H1 (cell line): ENCODE data around the gene CRB2.

Source experiments
- CBX5 ChIP-seq: fragments of 300-800, 300-1000 bp; sonication (generic); IDR thresholded peaks from 2 replicates; pipeline ENCODE4 v1.7.1; 2016; ENCODE audit warnings: antibody characterized with exemption, low read length, low read depth
- CEBPB ChIP-seq: IDR thresholded peaks from 2 replicates; pipeline ENCODE4 v1.6.1; 2012; ENCODE audit warnings: low read depth, low read length
- CTCF ChIP-seq, 3 experiments: IDR thresholded peaks; 1 replicate in 2 of 3; 2 replicates in 1 of 3; pipeline versions ENCODE4 v1.5.1 to v1.6.1; 2011; ENCODE audit warnings: low read length in 3 of 3, mild to moderate bottlenecking in 3 of 3, inconsistent platforms in 2 of 3, low read depth in 1 of 3, moderate library complexity in 1 of 3; ENCODE audit not compliant: insufficient read depth in 1 of 3; ENCODE audit errors: control extremely low read depth in 1 of 3
- EZH2 ChIP-seq: fragments of 200-600 bp; sonication (generic); IDR thresholded peaks from 2 replicates; pipeline ENCODE4 v1.7.1; 2012; ENCODE audit warnings: low read depth, mild to moderate bottlenecking, moderate library complexity, low read length, inconsistent platforms; ENCODE audit not compliant: severe bottlenecking
- GTF2F1 ChIP-seq: IDR thresholded peaks from 2 replicates; pipeline ENCODE4 v1.6.1; 2012; ENCODE audit warnings: low read depth, low read length, improper control_type of control experiment, borderline replicate concordance
- JUN ChIP-seq: IDR thresholded peaks from 2 replicates; pipeline ENCODE4 v1.6.1; 2011; ENCODE audit warnings: low read depth, mild to moderate bottlenecking, improper control_type of control experiment, low read length
- NRF1 ChIP-seq: IDR thresholded peaks from 2 replicates; pipeline ENCODE4 v1.6.1; 2011; ENCODE audit warnings: mild to moderate bottlenecking, low read depth, low read length, improper control_type of control experiment
- POLR2A ChIP-seq, 2 experiments: IDR thresholded peaks; 1 replicate in 1 of 2; 2 replicates in 1 of 2; pipeline ENCODE4 v1.6.1; 2011; ENCODE audit warnings: low read depth in 2 of 2, low read length in 2 of 2, mild to moderate bottlenecking in 2 of 2; ENCODE audit errors: control extremely low read depth in 1 of 2
- RAD21 ChIP-seq, 2 experiments: IDR thresholded peaks in 1 of 2; conservative IDR thresholded peaks in 1 of 2; 2 replicates each; pipeline ENCODE4 v1.6.1; 2011; ENCODE audit warnings: low read depth in 2 of 2, low read length in 2 of 2, improper control_type of control experiment in 1 of 2, inconsistent platforms in 1 of 2, mild to moderate bottlenecking in 1 of 2, moderate library complexity in 1 of 2
- RFX5 ChIP-seq: IDR thresholded peaks from 2 replicates; pipeline ENCODE4 v1.6.1; 2011; ENCODE audit warnings: low read depth, low read length, improper control_type of control experiment, borderline replicate concordance
- SIRT6 ChIP-seq: IDR thresholded peaks from one replicate; pipeline ENCODE4 v1.7.1; 2012; ENCODE audit warnings: low read length, inconsistent platforms
- TAF1 ChIP-seq: IDR thresholded peaks from 2 replicates; pipeline ENCODE4 v1.6.1; 2011; ENCODE audit warnings: mild to moderate bottlenecking, low read depth, low read length

GRCh38 chr9:123318202-123318601 lies 37.8 kb upstream of the CRB2 start:
- TF ChIP-seq CTCF (IDR thresholded peaks at IDR 0.05; ENCODE audit: control extremely low read depth in 1 of 3, insufficient read depth in 1 of 3, low read depth in 1 of 3, low read length in 3 of 3) (no peak), SIRT6 (no peak), CBX5 (no peak), RFX5 (no peak), TAF1 (no peak), NRF1 (no peak), RAD21 (IDR thresholded peaks at IDR 0.05 in 1 of 2, conservative IDR thresholded peaks at IDR 0.05 in 1 of 2; ENCODE audit: low read depth in 2 of 2, low read length in 2 of 2) (no peak), EZH2 (no peak), GTF2F1 (no peak), JUN (no peak), CEBPB (no peak), POLR2A (IDR thresholded peaks at IDR 0.05; ENCODE audit: control extremely low read depth in 1 of 2, low read depth in 2 of 2, low read length in 2 of 2) (no peak)
